Calu3 (cell line): ENCODE measurements around the gene AGA. TPM values are rescaled to one million over a fixed set of nuclear protein-coding genes. Genes with fewer than 3 reads are reported as not detected.

Experiments
- BruUV-seq: library from RNA; stranded (reverse); fragments of 400-500 nt; replicated peaks from 2 replicates; lab custom pipeline; 2021; lab: Mats Ljungman, UMichigan
- CTCF ChIA-PET: fragments of 300-600 bp; sonication (Branson Sonifier 250); formaldehyde crosslinking; loops from one replicate; lab custom pipeline; 2022; ENCODE audit warnings: antibody characterized with exemption; lab: Charles Lee
- DNase-seq: peaks from one replicate; pipeline ENCODE4 v3.0.0; 2022
- H3K27ac Mint-ChIP-seq: one replicate; pipeline ENCODE4 v1.8.0; 2022; ENCODE audit warnings: mixed read lengths; ENCODE audit not compliant: unreplicated experiment
- H3K27me3 Mint-ChIP-seq: one replicate; pipeline ENCODE4 v1.8.0; 2022; ENCODE audit warnings: mixed read lengths; ENCODE audit not compliant: unreplicated experiment
- H3K36me3 Mint-ChIP-seq: one replicate; pipeline ENCODE4 v1.8.0; 2022; ENCODE audit warnings: mild to moderate bottlenecking, moderate library complexity, mixed read lengths; ENCODE audit not compliant: insufficient read depth, unreplicated experiment
- H3K4me1 Mint-ChIP-seq: one replicate; pipeline ENCODE4 v1.8.0; 2022; ENCODE audit warnings: mild to moderate bottlenecking, low read depth, mixed read lengths; ENCODE audit not compliant: unreplicated experiment
- H3K4me3 Mint-ChIP-seq: one replicate; pipeline ENCODE4 v1.8.0; 2022; ENCODE audit warnings: mild to moderate bottlenecking, low read depth, moderate library complexity, mixed read lengths; ENCODE audit not compliant: unreplicated experiment
- H3K9me3 Mint-ChIP-seq: one replicate; pipeline ENCODE4 v1.8.0; 2022; ENCODE audit warnings: low read depth, mixed read lengths; ENCODE audit not compliant: unreplicated experiment
- intact Hi-C: fragments of 100-400 bp; cut with micrococcal nuclease; formaldehyde crosslinking; loops from one replicate; pipeline ENCODE4 v1.10.0; 2022; ENCODE audit not compliant: unreplicated experiment
- total RNA-seq: library from RNA; stranded (reverse); gene quantifications from 2 replicates; pipeline ENCODE4 v1.2.3, GENCODE V29; 2022
- TF ChIP-seq, protein P1 (sequence below): fragments of 200-600 bp; IDR thresholded peaks from one replicate; pipeline ENCODE4 v1.8.0; 2022; ENCODE audit warnings: antibody characterized with exemption; ENCODE audit not compliant: unreplicated experiment

AGA gene
- total RNA-seq, 1 experiment from 2014 or later, result 21.5 TPM

GRCh38 chr4:177400030-177400429, 42.2 kb downstream of the AGA start:
- no peak for DNase-seq
- Mint-ChIP-seq H3K9me3 (no peaks in the 10 kb centered on the region), H3K4me1 (peaks cover 17% of the 10 kb centered on the region), H3K36me3 (no peaks in the 10 kb centered on the region), H3K27me3 (no peaks in the 10 kb centered on the region), H3K4me3 (no peak overlapping the region), H3K27ac (no peak overlapping the region)
- TF ChIP-seq, protein P1, sequence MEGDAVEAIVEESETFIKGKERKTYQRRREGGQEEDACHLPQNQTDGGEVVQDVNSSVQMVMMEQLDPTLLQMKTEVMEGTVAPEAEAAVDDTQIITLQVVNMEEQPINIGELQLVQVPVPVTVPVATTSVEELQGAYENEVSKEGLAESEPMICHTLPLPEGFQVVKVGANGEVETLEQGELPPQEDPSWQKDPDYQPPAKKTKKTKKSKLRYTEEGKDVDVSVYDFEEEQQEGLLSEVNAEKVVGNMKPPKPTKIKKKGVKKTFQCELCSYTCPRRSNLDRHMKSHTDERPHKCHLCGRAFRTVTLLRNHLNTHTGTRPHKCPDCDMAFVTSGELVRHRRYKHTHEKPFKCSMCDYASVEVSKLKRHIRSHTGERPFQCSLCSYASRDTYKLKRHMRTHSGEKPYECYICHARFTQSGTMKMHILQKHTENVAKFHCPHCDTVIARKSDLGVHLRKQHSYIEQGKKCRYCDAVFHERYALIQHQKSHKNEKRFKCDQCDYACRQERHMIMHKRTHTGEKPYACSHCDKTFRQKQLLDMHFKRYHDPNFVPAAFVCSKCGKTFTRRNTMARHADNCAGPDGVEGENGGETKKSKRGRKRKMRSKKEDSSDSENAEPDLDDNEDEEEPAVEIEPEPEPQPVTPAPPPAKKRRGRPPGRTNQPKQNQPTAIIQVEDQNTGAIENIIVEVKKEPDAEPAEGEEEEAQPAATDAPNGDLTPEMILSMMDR, result no peak
- CTCF ChIA-PET, result no interaction called here
- intact Hi-C loops, result loop anchor here (5.0 kb wide), 1 partner anchor 42 kb away; the partner anchor contains the start of gene AGA
- no TSS peak for BruUV-seq

DNA sequence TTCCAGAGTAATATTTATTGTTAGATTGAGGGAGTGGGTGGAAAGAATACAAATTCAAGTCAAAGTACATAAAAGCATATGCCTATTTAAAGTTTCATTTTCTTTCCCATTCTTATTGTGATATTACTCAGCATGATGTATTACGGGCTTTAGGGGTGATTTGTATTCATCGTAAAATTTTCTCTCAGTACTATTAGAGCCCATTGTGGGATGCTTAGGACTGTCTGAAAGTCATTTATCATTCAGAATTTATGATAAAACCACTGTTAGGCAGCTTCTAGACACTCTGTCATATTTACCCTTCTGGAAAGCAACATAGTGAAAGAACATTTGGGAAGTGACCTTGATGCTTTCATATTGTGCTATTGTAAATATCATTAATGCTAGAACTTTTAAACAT, 45.9 kb downstream of the AGA start:
- no TSS peak for BruUV-seq
- H3K27me3 Mint-ChIP-seq, result no peaks in the 10 kb centered on the region
- DNase-seq, result no peak
- CTCF ChIA-PET, result no interaction called here
- H3K36me3 Mint-ChIP-seq, result no peaks in the 10 kb centered on the region
- H3K4me1 Mint-ChIP-seq, result no peaks in the 10 kb centered on the region
- no peak overlapping the region for H3K4me3 Mint-ChIP-seq
- H3K9me3 Mint-ChIP-seq, result no peaks in the 10 kb centered on the region
- intact Hi-C loops, result no loop called here
- no peak overlapping the region for H3K27ac Mint-ChIP-seq
- TF ChIP-seq, protein P1, result no peak

- H3K4me1 Mint-ChIP-seq, result peaks cover 8% of the 10 kb centered on the region
- CTCF ChIA-PET, result no interaction called here
- no peak for DNase-seq
- no peaks in the 10 kb centered on the region for H3K9me3 Mint-ChIP-seq
- intact Hi-C loops, result no loop called here
- H3K36me3 Mint-ChIP-seq, result no peaks in the 10 kb centered on the region
- H3K27me3 Mint-ChIP-seq, result no peaks in the 10 kb centered on the region
- H3K4me3 Mint-ChIP-seq, result no peak overlapping the region
- no TSS peak for BruUV-seq
- TF ChIP-seq, protein P1, result no peak
- H3K27ac Mint-ChIP-seq, result no peak overlapping the region
Observed at GRCh38 chr4:177393236-177393635, 49.0 kb downstream of the AGA start.

GRCh38 chr4:177391953-177392352, 50.3 kb downstream of the AGA start:
- Mint-ChIP-seq H3K27ac (no peak overlapping the region), H3K4me1 (peaks cover 8% of the 10 kb centered on the region), H3K4me3 (no peak overlapping the region), H3K36me3 (no peaks in the 10 kb centered on the region), H3K27me3 (no peaks in the 10 kb centered on the region), H3K9me3 (no peaks in the 10 kb centered on the region)
- TF ChIP-seq, protein P1, result no peak
- no TSS peak for BruUV-seq
- no peak for DNase-seq
- intact Hi-C loops, result no loop called here
- CTCF ChIA-PET, result no interaction called here
